ENCODE measurements around the gene DRGX.

The DRGX gene

GRCh38 chr10:49318028-49318427 is 77.9 kb downstream of the DRGX start:
- no peak overlapping the region for H3K27ac ChIP-seq
- TF ChIP-seq ZFX (IDR thresholded peaks at IDR 0.05; ENCODE audit: borderline replicate concordance): no peak
- TF ChIP-seq CTCF (IDR thresholded peaks at IDR 0.05): no peak

GRCh38 chr10:49314806-49315205 is 81.1 kb downstream of the DRGX start:
- H3K27ac ChIP-seq: no peak overlapping the region
- no peak for TF ChIP-seq ZFX (IDR thresholded peaks at IDR 0.05; ENCODE audit: borderline replicate concordance)
